NCI-H1105 treated with DMSO at 0.1 percent for 48 hours (cell line): ENCODE results near the gene ZNF20.

ENCODE experiments used
- DNase-seq: peaks from one replicate; lab custom pipeline; 2025; lab: John Stamatoyannopoulos, UW

ZNF20 gene

DNA sequence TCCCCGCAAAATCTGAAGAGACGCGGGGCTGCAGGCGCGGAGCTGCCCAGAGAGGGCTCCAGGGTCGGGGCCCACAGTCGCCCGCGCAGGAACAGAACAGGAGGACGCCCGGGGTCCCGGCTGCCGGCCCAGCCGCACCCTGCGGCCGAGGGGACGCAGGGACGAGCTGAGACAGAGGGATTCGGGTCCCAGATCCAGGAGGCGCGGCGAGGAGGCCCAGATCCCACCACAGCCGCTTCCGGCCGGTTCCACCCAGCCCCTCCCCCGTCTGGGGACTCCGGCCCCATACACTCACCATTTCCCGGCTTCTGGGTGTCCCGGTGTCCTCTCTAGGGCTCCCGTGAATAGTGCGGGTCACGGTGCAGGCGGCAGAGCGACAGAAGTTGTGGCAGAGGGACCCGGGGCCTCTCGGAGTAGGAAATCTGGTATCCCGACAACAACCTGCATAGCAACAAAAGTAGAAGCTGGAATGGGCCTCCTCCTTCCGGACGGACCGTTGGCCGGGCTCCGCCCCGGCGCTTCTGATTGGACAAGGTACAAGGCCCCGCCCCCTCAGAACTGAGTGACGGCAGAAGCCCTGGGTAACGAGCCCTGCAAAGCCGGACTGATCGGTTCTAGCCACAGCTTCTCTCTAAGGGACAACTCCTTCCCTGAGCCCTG, at the start of gene ZNF20:
ZNF20 (minus strand) TSS at position 466 of the 660 bp plus-strand sequence; CDS start at position 298, 168 bp downstream.
- DNase-seq: peak; percentile 93

GRCh38 chr19:12187625-12188024, 47.5 kb upstream of the ZNF20 start:
- DNase-seq: no peak

GRCh38 chr19:12180377-12180776, 40.2 kb upstream of the ZNF20 start:
- no peak for DNase-seq

DNA sequence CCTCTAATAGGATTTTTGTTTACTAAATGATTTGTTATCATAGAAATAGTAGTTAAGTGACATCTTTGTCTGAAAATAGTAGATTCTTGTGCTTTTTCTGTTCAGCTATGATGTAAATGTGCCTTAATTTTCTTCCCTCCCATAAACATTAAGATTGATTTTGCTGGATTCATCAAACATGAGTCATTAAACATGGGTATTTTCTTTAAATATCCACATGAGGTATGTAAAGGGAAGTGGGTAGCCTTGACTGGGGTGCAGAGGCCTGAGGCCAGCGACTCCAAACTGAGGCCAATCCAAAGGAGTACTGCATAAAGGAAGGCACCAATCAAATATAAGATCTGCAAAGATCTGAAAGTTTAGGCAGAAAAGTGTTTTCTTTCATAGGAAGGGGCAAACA, 26.5 kb upstream of the ZNF20 start:
- DNase-seq: no peak

DNA sequence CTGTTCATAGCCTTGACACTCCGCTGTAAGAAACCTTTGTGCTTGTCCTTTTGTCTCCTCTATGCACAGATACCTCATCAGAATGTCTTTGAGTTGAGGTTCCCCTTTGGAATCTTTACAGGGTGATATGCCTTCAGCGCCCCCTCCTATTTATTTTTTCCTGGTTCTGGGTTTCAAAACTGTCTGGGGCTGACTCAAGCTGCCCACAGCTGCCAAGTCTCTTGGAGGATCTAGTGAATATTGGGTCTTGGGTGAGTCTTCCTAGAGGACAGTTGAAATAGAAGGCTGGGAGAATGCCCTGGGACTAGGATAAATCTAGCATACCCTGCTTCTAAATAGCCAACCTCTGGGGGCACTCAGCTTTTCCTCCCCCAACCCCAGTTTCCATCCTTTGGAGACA, 23.7 kb upstream of the ZNF20 start:
- DNase-seq: no peak

GRCh38 chr19:12162882-12163806, 23.0 kb upstream of the ZNF20 start, which contains the start of gene ZNF136:
Gene ZNF136 (plus strand): TSS chr19:12163096. CDS start chr19:12163204, 108 bp downstream.
- peak; percentile 95 for DNase-seq

- DNase-seq: no peak
These were observed 22.3 kb upstream of the ZNF20 start for GRCh38 chr19:12162513-12162881.

DNA sequence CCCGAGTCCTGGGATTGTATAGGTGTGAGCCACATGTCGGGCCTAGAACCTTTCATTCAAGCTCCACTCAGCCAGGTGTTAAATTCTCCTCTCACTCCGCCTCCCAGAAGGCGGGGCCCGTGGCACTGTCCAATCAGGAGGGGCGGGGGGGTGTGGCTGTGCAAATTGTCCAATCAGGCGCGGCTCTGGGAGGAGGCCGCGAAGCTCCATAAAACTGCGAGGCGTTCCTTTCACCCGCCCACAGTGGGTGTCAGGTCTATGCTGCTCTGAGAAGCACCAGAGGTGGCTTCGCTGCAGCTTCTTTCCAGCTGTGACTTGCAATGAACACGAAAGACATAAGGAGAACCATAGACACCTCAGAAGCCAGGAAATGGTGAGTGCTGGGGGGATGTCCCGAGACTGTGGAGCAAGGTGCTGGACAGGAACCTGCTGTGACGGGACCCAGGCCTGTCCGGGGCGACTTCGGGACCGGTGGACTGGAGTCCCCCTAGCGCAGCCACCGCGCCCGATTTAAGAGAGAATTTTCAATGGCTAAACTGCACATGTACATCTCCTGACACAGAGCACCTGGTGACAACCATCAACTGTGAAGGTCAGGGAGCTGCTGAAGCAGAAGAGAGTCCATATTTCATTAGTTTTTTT, 19.7 kb upstream of the ZNF20 start:
- DNase-seq: no peak

- DNase-seq: peak; percentile 94
These were observed 16.3 kb upstream of the ZNF20 start, which contains the start of gene ZNF625 for GRCh38 chr19:12156223-12157058. Gene ZNF625 (minus strand): TSS chr19:12156734. CDS start chr19:12156558, 176 bp downstream.

DNA sequence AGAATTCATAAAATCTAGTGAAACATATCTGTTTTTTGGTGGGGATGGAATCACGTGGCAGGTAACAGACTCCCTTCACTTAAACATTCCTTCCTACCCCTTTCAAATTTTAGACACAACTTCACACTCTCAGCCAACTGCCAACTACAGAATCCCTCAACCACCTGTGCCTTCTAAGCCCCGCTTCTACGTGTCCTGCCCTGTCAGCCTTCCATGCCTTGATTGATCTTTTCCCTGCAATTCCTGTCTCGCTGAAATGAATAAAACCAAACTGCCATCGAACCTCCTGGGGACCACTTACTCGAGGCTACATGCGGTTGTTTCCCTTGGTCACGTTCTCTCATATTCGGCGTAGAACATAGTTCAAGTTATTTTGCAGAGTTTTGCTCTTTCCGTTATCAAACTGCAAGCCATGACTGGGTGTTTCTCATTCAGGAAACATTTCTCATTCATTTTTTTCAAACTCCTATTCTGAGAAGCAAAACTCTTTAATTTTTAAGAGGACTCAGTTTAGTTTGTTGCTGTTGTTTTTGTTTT, 15.2 kb upstream of the ZNF20 start:
- DNase-seq: no peak

DNA sequence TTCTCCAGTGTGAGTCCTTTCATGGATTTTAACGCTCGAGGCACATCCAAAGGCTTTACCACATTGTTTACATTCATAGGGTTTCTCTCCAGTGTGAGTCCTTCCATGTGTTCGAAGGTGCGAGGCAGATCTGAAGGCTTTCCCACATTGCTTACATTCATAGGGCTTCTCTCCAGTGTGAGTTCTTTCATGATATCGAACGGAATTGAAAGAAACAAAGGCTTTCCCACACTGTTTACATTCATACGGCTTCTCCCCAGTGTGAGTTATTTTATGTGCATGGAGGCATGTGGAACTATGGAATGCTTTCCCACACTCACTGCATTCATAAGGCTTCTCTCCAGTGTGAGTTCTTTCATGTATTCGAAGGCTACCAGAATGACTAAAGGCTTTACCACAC, 5.2 kb upstream of the ZNF20 start:
- DNase-seq: no peak

DNA sequence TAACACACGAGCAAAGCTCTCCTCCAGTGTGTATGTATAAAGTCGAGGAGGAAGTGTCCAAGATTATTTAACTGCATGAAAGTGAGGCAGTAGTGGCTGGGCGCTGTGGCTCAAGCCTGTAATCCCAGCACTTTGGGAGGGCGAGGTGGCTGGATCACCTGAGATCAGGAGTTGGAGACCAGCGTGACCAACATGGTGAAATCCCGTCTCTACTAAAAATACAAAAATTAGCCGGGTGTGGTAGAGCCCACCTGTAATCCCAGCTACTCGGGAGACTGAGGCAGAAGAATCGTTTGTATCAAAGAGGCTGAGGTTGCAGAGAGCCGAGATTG, 1.2 kb upstream of the ZNF20 start:
- no peak for DNase-seq

DNA sequence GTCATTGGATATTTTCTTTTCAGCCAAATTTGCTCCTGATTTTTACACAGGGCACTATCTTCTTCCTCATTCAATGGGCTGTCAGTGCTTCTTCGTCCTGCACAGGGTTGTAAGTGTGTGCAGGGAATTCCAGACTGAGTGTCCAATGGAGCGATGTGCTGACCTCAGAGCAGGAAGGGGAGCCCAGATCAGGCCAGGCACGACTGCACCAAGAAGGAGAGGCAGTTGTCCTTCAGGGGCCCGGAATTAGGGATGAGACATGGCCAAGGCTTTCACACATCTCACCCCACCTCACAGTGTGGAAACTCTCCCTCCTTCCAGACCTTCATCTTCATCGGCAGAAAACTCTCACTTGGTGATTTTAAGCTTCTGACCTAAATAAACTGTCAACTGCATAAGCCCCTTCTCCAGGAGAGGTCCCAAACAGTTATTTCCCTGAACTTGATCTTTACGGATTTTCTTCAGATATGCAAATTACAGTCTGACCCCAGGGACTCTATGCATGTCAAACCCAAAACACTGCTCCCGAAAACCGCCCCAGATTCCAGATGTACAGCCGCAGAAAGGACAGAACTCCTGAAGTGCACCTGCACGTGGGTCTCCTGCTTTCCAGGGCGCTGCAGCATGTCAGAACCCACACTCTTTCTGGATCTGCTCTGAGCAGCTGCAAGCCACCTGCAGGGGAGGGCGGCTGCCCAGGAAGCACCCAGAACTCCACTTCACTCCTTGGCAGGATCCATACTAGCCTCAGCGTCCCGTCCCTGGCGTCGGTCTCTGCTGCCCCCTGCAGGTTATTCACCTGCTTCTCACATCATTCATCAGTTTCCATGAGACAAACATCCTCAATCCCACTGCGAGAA, 625 bp upstream of the ZNF20 start:
- peak; percentile 92 for DNase-seq

- DNase-seq: no peak
These were observed 881 bp downstream of the ZNF20 start for GRCh38 chr19:12139269-12139668.

GRCh38 chr19:12137221-12137940, 2.8 kb downstream of the ZNF20 start:
- peak; percentile 3 for DNase-seq

DNA sequence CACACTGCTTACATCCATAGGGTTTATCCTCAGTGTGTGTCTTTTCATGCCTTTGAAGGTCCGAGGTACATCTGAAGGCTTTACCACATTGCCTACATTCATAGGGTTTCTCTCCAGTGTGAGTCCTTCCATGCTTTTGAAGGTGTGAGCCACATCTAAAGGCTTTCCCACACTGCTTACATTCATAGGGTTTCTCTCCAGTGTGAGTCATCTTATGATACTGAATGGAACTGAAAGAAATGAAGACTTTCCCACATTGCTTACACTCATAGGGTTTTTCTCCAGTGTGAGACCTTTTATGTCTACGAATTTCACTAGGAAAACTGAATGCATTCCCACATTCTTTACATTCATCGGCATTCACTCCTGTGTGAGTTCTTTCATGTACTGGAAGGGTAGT, 7.1 kb downstream of the ZNF20 start:
- DNase-seq: no peak

DNA sequence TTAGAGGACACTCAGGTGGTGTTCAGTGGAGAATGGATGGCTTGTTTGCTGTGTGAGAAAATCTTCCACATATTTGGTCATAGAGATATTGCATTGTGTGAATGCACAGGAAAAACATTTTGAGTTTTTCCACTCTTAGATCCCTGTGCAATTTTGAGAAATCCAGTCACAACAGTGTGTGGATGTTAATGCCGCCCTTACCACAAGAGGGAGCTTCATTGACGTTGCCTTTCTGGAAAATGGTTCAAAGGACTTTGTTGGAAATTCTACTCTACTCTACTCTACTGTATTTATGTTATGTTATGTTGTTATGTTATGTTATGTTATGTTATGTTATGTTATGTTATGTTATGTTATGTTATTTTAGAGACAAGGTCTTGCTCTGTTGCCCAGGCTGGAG, 13.4 kb downstream of the ZNF20 start:
- no peak for DNase-seq

DNA sequence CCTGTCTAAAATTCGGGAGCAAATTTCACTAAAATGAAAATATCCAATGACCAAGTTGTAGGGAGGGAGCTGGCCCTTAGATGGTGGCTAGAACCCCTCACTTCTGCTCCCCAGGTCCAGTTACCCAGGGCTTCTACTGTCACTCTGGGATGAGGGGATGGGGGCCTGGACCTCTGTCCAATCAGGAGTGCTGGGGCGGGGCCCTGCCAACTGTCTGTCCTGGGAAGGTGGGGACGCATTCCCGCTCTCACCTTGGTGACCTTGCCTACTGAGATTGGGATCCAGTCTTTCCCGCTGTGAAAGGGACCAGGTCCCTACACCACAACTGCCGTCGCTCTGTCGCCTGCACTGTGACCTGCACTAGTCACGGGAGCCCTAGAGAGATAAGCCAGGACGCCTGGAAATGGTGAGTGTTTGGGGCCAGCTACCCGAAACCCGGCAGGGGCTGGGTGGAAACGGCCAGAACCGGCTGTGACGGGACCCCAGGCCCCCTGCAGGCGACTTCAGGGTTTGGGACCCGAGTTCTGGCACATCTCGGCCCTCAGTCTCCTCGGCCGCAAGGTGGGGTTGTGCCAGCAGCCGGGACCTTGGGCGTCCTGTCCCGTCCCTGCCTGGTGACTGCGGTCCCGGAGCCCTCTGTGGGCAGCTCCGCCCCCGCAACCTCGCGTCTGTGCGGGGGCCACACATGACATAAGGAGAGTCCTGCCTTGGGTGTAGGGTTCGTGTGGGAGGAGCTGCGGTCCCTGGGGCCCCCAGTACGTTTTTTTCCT, 22.8 kb downstream of the ZNF20 start:
- DNase-seq: no peak

DNA sequence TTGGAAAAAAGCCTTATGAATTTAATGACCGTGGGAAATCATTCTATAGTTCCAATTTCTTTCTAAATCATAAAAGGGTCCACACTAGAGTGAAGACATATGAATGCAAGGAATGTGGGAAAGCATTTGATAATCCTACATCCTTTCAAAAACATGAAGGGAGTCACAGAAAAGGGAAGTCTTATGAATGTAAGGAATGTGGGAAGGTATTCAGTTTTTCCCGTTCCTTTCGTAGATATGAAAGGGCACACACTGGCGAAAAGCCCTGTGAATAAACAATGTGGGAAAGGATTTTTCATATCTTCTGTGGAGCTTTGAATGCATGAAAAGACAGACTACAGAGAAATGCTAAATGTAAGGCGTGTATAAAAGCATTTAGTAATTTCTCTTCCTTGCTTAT, 27.0 kb downstream of the ZNF20 start:
- no peak for DNase-seq
